Stimulated activated naive CD8-positive, alpha-beta T cell treated with anti-CD3 and anti-CD28 coated beads, Interleukin-15, Interleukin-2, amounts not matched to agents 100 ng/mL and 50 ng/mL, for 24 hours (primary cell): ENCODE data around the gene LGR6.
"Not testable (repeated sequence)": the region's sequence is repeated elsewhere in the genome, so short reads cannot be mapped to it uniquely, and the experiment has no call there.

Source experiments
- H3K27ac Mint-ChIP-seq: one replicate; pipeline ENCODE4 v1.8.0; 2021; ENCODE audit warnings: mild to moderate bottlenecking, mixed read lengths
- H3K27me3 Mint-ChIP-seq: one replicate; pipeline ENCODE4 v1.8.0; 2021; ENCODE audit warnings: mixed read lengths
- H3K36me3 Mint-ChIP-seq: one replicate; pipeline ENCODE4 v1.8.0; 2021; ENCODE audit warnings: low read depth, mixed read lengths
- H3K4me1 Mint-ChIP-seq: one replicate; pipeline ENCODE4 v1.8.0; 2021; ENCODE audit warnings: low read depth, mixed read lengths
- H3K4me3 Mint-ChIP-seq: one replicate; pipeline ENCODE4 v1.8.0; 2021; ENCODE audit warnings: mild to moderate bottlenecking, mixed read lengths
- H3K9me3 Mint-ChIP-seq: one replicate; pipeline ENCODE4 v1.8.0; 2021; ENCODE audit warnings: mixed read lengths

The LGR6 gene

GRCh38 chr1:202254454-202255252, 61.1 kb downstream of the LGR6 start:
- Mint-ChIP-seq H3K27me3 (peaks cover 8% of the 10 kb centered on the region), H3K27ac (no peak overlapping the region), H3K4me3 (no peak overlapping the region), H3K36me3 (no peaks in the 10 kb centered on the region), H3K9me3 (no peaks in the 10 kb centered on the region), H3K4me1 (no peaks in the 10 kb centered on the region)

GRCh38 chr1:202255343-202255742, 61.7 kb downstream of the LGR6 start:
- no peaks in the 10 kb centered on the region for H3K9me3 Mint-ChIP-seq
- no peak overlapping the region for H3K4me3 Mint-ChIP-seq
- no peaks in the 10 kb centered on the region for H3K36me3 Mint-ChIP-seq
- peaks cover 6% of the 10 kb centered on the region for H3K27me3 Mint-ChIP-seq
- H3K4me1 Mint-ChIP-seq: no peaks in the 10 kb centered on the region
- H3K27ac Mint-ChIP-seq: no peak overlapping the region

GRCh38 chr1:202259705-202260104, 66.1 kb downstream of the LGR6 start:
- no peak overlapping the region for H3K27ac Mint-ChIP-seq

GRCh38 chr1:202261209-202261958, 67.8 kb downstream of the LGR6 start:
- not testable (repeated sequence) for H3K4me1 Mint-ChIP-seq, H3K9me3 Mint-ChIP-seq, H3K4me3 Mint-ChIP-seq, H3K27ac Mint-ChIP-seq, H3K36me3 Mint-ChIP-seq
- peaks cover 32% of the 10 kb centered on the region for H3K27me3 Mint-ChIP-seq

More at GRCh38 chr1:202259705-202260104, 66.1 kb downstream of the LGR6 start:
- H3K4me1 Mint-ChIP-seq: no peaks in the 10 kb centered on the region
- no peak overlapping the region for H3K4me3 Mint-ChIP-seq
- H3K27me3 Mint-ChIP-seq: peaks cover 26% of the 10 kb centered on the region
- peaks cover 5% of the 10 kb centered on the region for H3K9me3 Mint-ChIP-seq
- H3K36me3 Mint-ChIP-seq: no peaks in the 10 kb centered on the region

GRCh38 chr1:202263628-202264027, 70.0 kb downstream of the LGR6 start:
- no peaks in the 10 kb centered on the region for H3K4me1 Mint-ChIP-seq
- H3K4me3 Mint-ChIP-seq: no peak overlapping the region
- H3K9me3 Mint-ChIP-seq: peaks cover 5% of the 10 kb centered on the region
- no peak overlapping the region for H3K27ac Mint-ChIP-seq
- no peaks in the 10 kb centered on the region for H3K36me3 Mint-ChIP-seq
- H3K27me3 Mint-ChIP-seq: peaks cover 37% of the 10 kb centered on the region

- H3K27me3 Mint-ChIP-seq: peaks cover 37% of the 10 kb centered on the region
- no peak overlapping the region for H3K27ac Mint-ChIP-seq
- no peaks in the 10 kb centered on the region for H3K36me3 Mint-ChIP-seq
- H3K4me3 Mint-ChIP-seq: no peak overlapping the region
- H3K9me3 Mint-ChIP-seq: peaks cover 5% of the 10 kb centered on the region
- no peaks in the 10 kb centered on the region for H3K4me1 Mint-ChIP-seq
Measured at GRCh38 chr1:202264300-202264699, 70.7 kb downstream of the LGR6 start.

- H3K27me3 Mint-ChIP-seq: peaks cover 37% of the 10 kb centered on the region
- H3K4me1 Mint-ChIP-seq: no peaks in the 10 kb centered on the region
- H3K36me3 Mint-ChIP-seq: no peaks in the 10 kb centered on the region
- H3K4me3 Mint-ChIP-seq: no peak overlapping the region
- H3K9me3 Mint-ChIP-seq: peaks cover 5% of the 10 kb centered on the region
- H3K27ac Mint-ChIP-seq: no peak overlapping the region
Measured at GRCh38 chr1:202264726-202265125, 71.1 kb downstream of the LGR6 start.

GRCh38 chr1:202266061-202266765, 72.6 kb downstream of the LGR6 start:
- no peaks in the 10 kb centered on the region for H3K36me3 Mint-ChIP-seq
- no peak overlapping the region for H3K4me3 Mint-ChIP-seq
- H3K4me1 Mint-ChIP-seq: no peaks in the 10 kb centered on the region
- peaks cover 37% of the 10 kb centered on the region for H3K27me3 Mint-ChIP-seq
- H3K9me3 Mint-ChIP-seq: peaks cover 5% of the 10 kb centered on the region
- no peak overlapping the region for H3K27ac Mint-ChIP-seq

GRCh38 chr1:202268032-202268431, 74.4 kb downstream of the LGR6 start:
- peaks cover 30% of the 10 kb centered on the region for H3K27me3 Mint-ChIP-seq

GRCh38 chr1:202268817-202269216, 75.2 kb downstream of the LGR6 start:
- H3K27ac Mint-ChIP-seq: no peak overlapping the region
- H3K4me1 Mint-ChIP-seq: no peaks in the 10 kb centered on the region
- no peak overlapping the region for H3K4me3 Mint-ChIP-seq
- H3K27me3 Mint-ChIP-seq: peaks cover 25% of the 10 kb centered on the region
- no peaks in the 10 kb centered on the region for H3K9me3 Mint-ChIP-seq
- H3K36me3 Mint-ChIP-seq: no peaks in the 10 kb centered on the region

More at GRCh38 chr1:202268032-202268431, 74.4 kb downstream of the LGR6 start:
- Mint-ChIP-seq H3K27ac (no peak overlapping the region), H3K9me3 (no peaks in the 10 kb centered on the region), H3K36me3 (no peaks in the 10 kb centered on the region), H3K4me3 (no peak overlapping the region), H3K4me1 (no peaks in the 10 kb centered on the region)

GRCh38 chr1:202270871-202271326, 77.3 kb downstream of the LGR6 start:
- Mint-ChIP-seq H3K27ac (no peak overlapping the region), H3K4me3 (no peak overlapping the region), H3K36me3 (no peaks in the 10 kb centered on the region), H3K27me3 (peaks cover 11% of the 10 kb centered on the region), H3K4me1 (no peaks in the 10 kb centered on the region), H3K9me3 (no peaks in the 10 kb centered on the region)

- no peaks in the 10 kb centered on the region for H3K4me1 Mint-ChIP-seq
- H3K27me3 Mint-ChIP-seq: peaks cover 3% of the 10 kb centered on the region
- no peak overlapping the region for H3K4me3 Mint-ChIP-seq
- H3K9me3 Mint-ChIP-seq: no peaks in the 10 kb centered on the region
- H3K27ac Mint-ChIP-seq: no peak overlapping the region
- no peaks in the 10 kb centered on the region for H3K36me3 Mint-ChIP-seq
Measured at GRCh38 chr1:202272103-202272845, 78.7 kb downstream of the LGR6 start.

GRCh38 chr1:202274611-202275010, 81.0 kb downstream of the LGR6 start:
- Mint-ChIP-seq H3K36me3 (no peaks in the 10 kb centered on the region), H3K4me1 (no peaks in the 10 kb centered on the region), H3K27me3 (peaks cover 3% of the 10 kb centered on the region), H3K9me3 (no peaks in the 10 kb centered on the region), H3K4me3 (no peak overlapping the region), H3K27ac (no peak overlapping the region)

GRCh38 chr1:202275061-202275770, 81.6 kb downstream of the LGR6 start:
- no peaks in the 10 kb centered on the region for H3K4me1 Mint-ChIP-seq
- H3K36me3 Mint-ChIP-seq: no peaks in the 10 kb centered on the region
- no peaks in the 10 kb centered on the region for H3K9me3 Mint-ChIP-seq
- H3K4me3 Mint-ChIP-seq: no peak overlapping the region
- no peak overlapping the region for H3K27ac Mint-ChIP-seq
- peaks cover 3% of the 10 kb centered on the region for H3K27me3 Mint-ChIP-seq
